Keratinocyte (primary cell): ENCODE measurements around the gene AMMECR1.

ENCODE experiments used
- EZH2 ChIP-seq: IDR thresholded peaks from one replicate; pipeline ENCODE4 v1.6.1; 2012; ENCODE audit warnings: inconsistent platforms, mild to moderate bottlenecking, low read length, moderate library complexity
- TF ChIP-seq, protein P1 (sequence below), 3 experiments: IDR thresholded peaks in 1 of 3; conservative IDR thresholded peaks in 1 of 3; optimal IDR thresholded peaks in 1 of 3; 2 replicates in 2 of 3; 3 replicates in 1 of 3; pipeline versions ENCODE3 to v1.5.1; 2011; ENCODE audit warnings: low read length in 3 of 3, mild to moderate bottlenecking in 3 of 3, moderate library complexity in 2 of 3, control low read depth in 1 of 3, inconsistent platforms in 1 of 3; ENCODE audit not compliant: insufficient read depth in 2 of 3; ENCODE audit errors: extremely low read depth in 1 of 3

GRCh38 chrX:110282922-110283321 lies 35.0 kb downstream of the AMMECR1 start:
- TF ChIP-seq, protein P1, sequence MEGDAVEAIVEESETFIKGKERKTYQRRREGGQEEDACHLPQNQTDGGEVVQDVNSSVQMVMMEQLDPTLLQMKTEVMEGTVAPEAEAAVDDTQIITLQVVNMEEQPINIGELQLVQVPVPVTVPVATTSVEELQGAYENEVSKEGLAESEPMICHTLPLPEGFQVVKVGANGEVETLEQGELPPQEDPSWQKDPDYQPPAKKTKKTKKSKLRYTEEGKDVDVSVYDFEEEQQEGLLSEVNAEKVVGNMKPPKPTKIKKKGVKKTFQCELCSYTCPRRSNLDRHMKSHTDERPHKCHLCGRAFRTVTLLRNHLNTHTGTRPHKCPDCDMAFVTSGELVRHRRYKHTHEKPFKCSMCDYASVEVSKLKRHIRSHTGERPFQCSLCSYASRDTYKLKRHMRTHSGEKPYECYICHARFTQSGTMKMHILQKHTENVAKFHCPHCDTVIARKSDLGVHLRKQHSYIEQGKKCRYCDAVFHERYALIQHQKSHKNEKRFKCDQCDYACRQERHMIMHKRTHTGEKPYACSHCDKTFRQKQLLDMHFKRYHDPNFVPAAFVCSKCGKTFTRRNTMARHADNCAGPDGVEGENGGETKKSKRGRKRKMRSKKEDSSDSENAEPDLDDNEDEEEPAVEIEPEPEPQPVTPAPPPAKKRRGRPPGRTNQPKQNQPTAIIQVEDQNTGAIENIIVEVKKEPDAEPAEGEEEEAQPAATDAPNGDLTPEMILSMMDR (optimal IDR thresholded peaks at IDR 0.05 in 1 of 3, IDR thresholded peaks at IDR 0.05 in 1 of 3, conservative IDR thresholded peaks at IDR 0.05 in 1 of 3; ENCODE audit: extremely low read depth in 1 of 3, insufficient read depth in 2 of 3, low read length in 3 of 3): no peak
- no peak for TF ChIP-seq EZH2
